ENCODE measurements around the gene GMPR2. TPM values are rescaled to one million over a fixed set of nuclear protein-coding genes. Genes with fewer than 3 reads are reported as not detected.
A peak's percentile ranks its signal among the peaks of the same experiment; 100 is the strongest.
"Not testable (repeated sequence)": the region's sequence is repeated elsewhere in the genome, so short reads cannot be mapped to it uniquely, and the experiment has no call there.

Gene GMPR2
- total and polyA plus RNA-seq, 7 experiments from 2014 or later: 38.2 to 107 (median 83.7) TPM

DNA sequence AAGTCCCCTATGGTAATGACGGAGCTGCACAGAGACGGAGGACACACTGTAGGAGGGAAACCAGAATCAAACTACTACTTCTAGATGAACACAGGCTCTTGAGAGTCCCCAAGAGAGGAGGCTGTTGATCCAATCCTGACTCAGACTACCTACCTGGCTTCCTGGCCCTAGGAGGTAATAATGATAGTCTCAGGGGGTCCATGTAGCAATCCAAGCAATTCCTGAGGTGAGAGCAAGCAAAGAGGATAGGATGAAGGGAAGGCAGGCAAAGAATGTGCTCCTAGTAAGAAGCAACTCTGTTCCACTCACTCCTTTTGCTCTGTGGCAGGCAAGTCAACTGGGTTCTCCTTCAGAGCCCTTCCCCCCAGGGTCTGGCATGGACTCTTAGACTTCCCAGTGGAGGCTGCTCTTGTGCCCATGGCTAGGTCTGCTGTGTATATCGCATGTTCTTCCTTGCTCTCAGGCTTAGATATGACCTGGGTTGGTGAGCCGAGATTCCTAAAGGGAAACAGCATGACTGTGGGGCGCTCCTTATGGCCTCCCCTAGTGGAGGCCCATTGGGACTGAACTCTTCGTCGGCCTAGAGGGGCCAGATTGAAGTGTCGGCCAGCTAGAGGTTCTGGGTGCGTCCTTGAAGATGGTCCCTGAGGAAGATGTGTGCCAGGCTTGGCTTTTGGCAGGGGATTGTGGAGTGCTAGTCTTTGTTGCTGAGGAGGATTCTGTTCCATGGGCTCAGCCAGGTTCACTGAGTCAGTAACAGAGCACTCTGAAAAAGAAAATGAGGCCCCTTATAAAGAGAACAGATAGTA, 7.6 kb downstream of the GMPR2 start:
- peaks cover 20 to 58% (median 26%) of the 10 kb centered on the region in 3 experiments for H3K36me3 ChIP-seq (ENCODE audit: control insufficient read depth in 2 of 3, insufficient read depth in 3 of 3, low read length in 3 of 3)
- ATAC-seq (no peak), DNase-seq (no peak)
- no peaks in the 10 kb centered on the region for H3K27me3 ChIP-seq (ENCODE audit: control insufficient read depth in 2 of 2, insufficient read depth in 2 of 2, low read length in 2 of 2)
- peak overlapping the region; percentile 98 for H3K27ac ChIP-seq (ENCODE audit: low read depth, low read length)
- no peak overlapping the region for H3K4me3 ChIP-seq (ENCODE audit: low read length)
- H3K27ac Mint-ChIP-seq: peak overlapping the region in 8 of 9 donors; percentile 51 to 100 (median 84)
- intact Hi-C loops (cut with micrococcal nuclease): no loop called here
- no peaks in the 10 kb centered on the region for H3K9me3 ChIP-seq (ENCODE audit: control insufficient read depth in 2 of 3, low read length in 3 of 3)
- peaks cover 52 to 85% (median 67%) of the 10 kb centered on the region in 7 donors for H3K4me1 Mint-ChIP-seq
- peaks cover 37 to 40% of the 10 kb centered on the region in 2 donors for H3K4me1 ChIP-seq (ENCODE audit: control insufficient read depth in 2 of 2, insufficient read depth in 2 of 2, low read length in 2 of 2)
- peaks cover 11 to 39% (median 32%) of the 10 kb centered on the region in 5 donors for H3K36me3 Mint-ChIP-seq
- H3K27me3 Mint-ChIP-seq: no peaks in the 10 kb centered on the region
- H3K4me3 Mint-ChIP-seq: peak overlapping the region; percentile 13 to 99 (median 87)
- ChIA-PET CTCF (interaction anchor here (7.9 kb wide), 1 partner anchor 59 kb away, joined by 140 read pairs; the partner anchor contains the start of genes DHRS1 and NOP9), POLR2A (interaction anchor here (2.5 to 7.2 kb wide), 9 partner anchors 7 to 190 kb away, joined by 15 to 125 read pairs (median 27); partner anchors contain the start of genes CBLN3, CHMP4A, CIDEB and DHRS1)
- H3K9me3 Mint-ChIP-seq: peaks cover 0 to 1% (median 0%) of the 10 kb centered on the region in 11 donors

GRCh38 chr14:24241829-24242443, 9.2 kb downstream of the GMPR2 start:
- H3K27me3 ChIP-seq (ENCODE audit: control insufficient read depth in 2 of 2, insufficient read depth in 2 of 2, low read length in 2 of 2): no peaks in the 10 kb centered on the region
- H3K9me3 ChIP-seq (ENCODE audit: control insufficient read depth in 2 of 3, low read length in 3 of 3): no peaks in the 10 kb centered on the region
- peak overlapping the region; percentile 98 for H3K27ac ChIP-seq (ENCODE audit: low read depth, low read length)
- Mint-ChIP-seq H3K27ac (peak overlapping the region; percentile 98 to 100 (median 100)), H3K4me1 (peaks cover 42 to 71% (median 62%) of the 10 kb centered on the region in 7 donors), H3K36me3 (peaks cover 3 to 29% (median 20%) of the 10 kb centered on the region in 5 donors), H3K9me3 (peaks cover 0 to 1% (median 0%) of the 10 kb centered on the region in 11 donors), H3K4me3 (peak overlapping the region; percentile 84 to 99 (median 98)), H3K27me3 (no peaks in the 10 kb centered on the region)
- DNase-seq (peak in 7 of 9 donors; percentile 94 to 98 (median 97)), ATAC-seq (peak; percentile 89)
- H3K4me3 ChIP-seq (ENCODE audit: low read length): peak overlapping the region; percentile 78
- peaks cover 16 to 43% (median 20%) of the 10 kb centered on the region in 3 experiments for H3K36me3 ChIP-seq (ENCODE audit: control insufficient read depth in 2 of 3, insufficient read depth in 3 of 3, low read length in 3 of 3)
- CTCF ChIA-PET: interaction anchor here (0.6 to 7.9 kb wide), 36 partner anchors 9 to 695 kb away, joined by 3 to 140 read pairs (median 5); partner anchors contain the start of genes CHMP4A, CIDEB, DCAF11 and DHRS1
- POLR2A ChIA-PET: interaction anchor here (0.7 to 7.2 kb wide), 45 partner anchors 8 to 1235 kb away, joined by 3 to 125 read pairs (median 6); partner anchors contain the start of genes ACIN1, C14orf119, CBLN3 and CHMP4A
- intact Hi-C loops (cut with micrococcal nuclease): loop anchor here (1.0 to 2.0 kb wide), 15 partner anchors 10 to 435 kb away; partner anchors contain the start of genes DCAF11 (in 2 of the 2), GMPR2 (in 2 of the 2), IPO4 (in 2 of the 2) and IRF9 (in 2 of the 2)
- H3K4me1 ChIP-seq (ENCODE audit: control insufficient read depth in 2 of 2, insufficient read depth in 2 of 2, low read length in 2 of 2): peaks cover 40 to 41% of the 10 kb centered on the region in 2 donors

DNA sequence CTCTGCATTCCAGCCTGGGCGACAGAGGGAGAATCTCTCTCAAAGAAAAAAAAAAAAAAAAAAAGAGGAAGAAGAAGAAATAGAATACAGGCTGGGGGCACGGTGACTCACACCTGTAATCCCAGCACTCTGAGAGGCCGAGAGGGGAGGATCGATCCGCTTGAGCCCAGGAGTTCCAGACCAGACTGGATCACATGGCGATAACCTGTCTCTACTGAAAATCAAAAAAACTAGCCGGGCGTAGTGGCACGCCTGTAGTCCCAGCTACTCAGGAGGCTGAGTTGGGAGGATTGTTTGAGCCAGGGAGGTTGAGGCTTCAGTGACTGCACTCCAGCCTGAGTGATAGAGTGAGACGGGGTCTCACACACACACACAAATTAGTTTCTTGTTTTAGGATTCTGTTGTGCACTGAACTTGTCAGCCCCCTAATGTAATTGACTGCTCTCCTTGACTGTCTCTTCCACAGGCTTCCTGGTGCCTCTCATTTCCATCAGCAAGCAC, 10.7 kb downstream of the GMPR2 start:
- peaks cover 16 to 29% (median 20%) of the 10 kb centered on the region in 3 experiments for H3K36me3 ChIP-seq (ENCODE audit: control insufficient read depth in 2 of 3, insufficient read depth in 3 of 3, low read length in 3 of 3)
- POLR2A ChIA-PET: interaction anchor here (0.6 to 7.2 kb wide), 21 partner anchors 10 to 193 kb away, joined by 3 to 125 read pairs (median 8); partner anchors contain the start of genes CBLN3, CHMP4A, DHRS1 and GMPR2
- DNase-seq (peak in 1 of 9 donors; percentile 30), ATAC-seq (no peak)
- H3K4me3 ChIP-seq (ENCODE audit: low read length): peak overlapping the region; percentile 78
- H3K27ac ChIP-seq (ENCODE audit: low read depth, low read length): peak overlapping the region; percentile 98
- Mint-ChIP-seq H3K27ac (peak overlapping the region; percentile 98 to 100 (median 100)), H3K27me3 (no peaks in the 10 kb centered on the region), H3K9me3 (peaks cover 0 to 1% (median 0%) of the 10 kb centered on the region in 11 donors), H3K4me1 (peaks cover 34 to 64% (median 58%) of the 10 kb centered on the region in 7 donors), H3K36me3 (peaks cover 3 to 19% (median 6%) of the 10 kb centered on the region in 5 donors), H3K4me3 (peak overlapping the region; percentile 84 to 99 (median 98))
- H3K9me3 ChIP-seq (ENCODE audit: control insufficient read depth in 2 of 3, low read length in 3 of 3): no peaks in the 10 kb centered on the region
- no peaks in the 10 kb centered on the region for H3K27me3 ChIP-seq (ENCODE audit: control insufficient read depth in 2 of 2, insufficient read depth in 2 of 2, low read length in 2 of 2)
- CTCF ChIA-PET: interaction anchor here (0.6 to 7.9 kb wide), 20 partner anchors 8 to 261 kb away, joined by 3 to 140 read pairs (median 6); partner anchors contain the start of genes CHMP4A, CIDEB, DHRS1 and KHNYN
- H3K4me1 ChIP-seq (ENCODE audit: control insufficient read depth in 2 of 2, insufficient read depth in 2 of 2, low read length in 2 of 2): peaks cover 40 to 41% of the 10 kb centered on the region in 2 donors
- intact Hi-C loops (cut with micrococcal nuclease): loop anchor here (1.0 to 2.0 kb wide), 3 partner anchors 54 to 433 kb away; no protein-coding TSS in a partner anchor

DNA sequence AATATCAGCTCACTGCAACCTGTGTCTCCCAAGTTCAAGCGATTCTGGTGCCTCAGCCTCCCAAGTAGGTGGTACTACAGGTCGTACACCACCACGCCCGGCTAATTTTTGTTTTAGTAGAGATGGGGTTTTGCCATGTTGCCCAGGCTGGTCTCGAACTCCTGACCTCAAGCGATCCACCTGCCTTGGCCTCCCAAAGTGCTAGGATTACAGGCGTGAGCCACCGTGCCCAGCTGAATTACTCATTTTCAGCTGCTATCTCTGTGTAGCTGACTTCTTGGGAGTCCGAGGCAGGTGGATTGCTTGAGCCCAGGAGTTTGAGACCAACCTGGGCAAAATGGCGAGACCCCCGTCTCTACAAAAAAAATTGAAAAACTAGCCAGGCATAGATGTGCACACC, 12.6 kb downstream of the GMPR2 start:
- H3K27me3 ChIP-seq (ENCODE audit: control insufficient read depth in 2 of 2, insufficient read depth in 2 of 2, low read length in 2 of 2); H3K27me3 Mint-ChIP-seq; H3K27ac ChIP-seq (ENCODE audit: low read depth, low read length); H3K4me3 ChIP-seq (ENCODE audit: low read length); H3K9me3 Mint-ChIP-seq; intact Hi-C loops (cut with micrococcal nuclease); ATAC-seq; H3K9me3 ChIP-seq (ENCODE audit: control insufficient read depth in 2 of 3, low read length in 3 of 3); DNase-seq: not testable (repeated sequence)
- Histone ChIP-seq H3K4me1 (ENCODE audit: control insufficient read depth in 2 of 2, insufficient read depth in 2 of 2, low read length in 2 of 2) (peaks cover 23 to 31% of the 10 kb centered on the region in 2 donors), H3K36me3 (ENCODE audit: control insufficient read depth in 2 of 3, insufficient read depth in 3 of 3, low read length in 3 of 3) (peaks cover 6 to 22% (median 8%) of the 10 kb centered on the region in 3 experiments)
- Mint-ChIP-seq H3K36me3 (peaks cover 0 to 13% (median 4%) of the 10 kb centered on the region in 5 donors), H3K4me1 (peaks cover 19 to 54% (median 38%) of the 10 kb centered on the region in 7 donors), H3K27ac (peak overlapping the region in 4 of 9 donors; percentile 57 to 89 (median 84)), H3K4me3 (peak overlapping the region in 2 of 10 donors; percentile 24 to 37)
- ChIA-PET CTCF (interaction anchor here (0.7 to 7.9 kb wide), 6 partner anchors 26 to 889 kb away, joined by 3 to 140 read pairs (median 4); partner anchors contain the start of genes CIDEB, DHRS1, LTB4R and LTB4R2), POLR2A (interaction anchor here (0.6 to 1.8 kb wide), 6 partner anchors 17 to 88 kb away, joined by 3 to 6 read pairs (median 4); partner anchors contain the start of genes DHRS1, LTB4R2, NOP9 and RABGGTA)

GRCh38 chr14:24246765-24247212, 14.1 kb downstream of the GMPR2 start:
- Histone ChIP-seq H3K27me3 (ENCODE audit: control insufficient read depth in 2 of 2, insufficient read depth in 2 of 2, low read length in 2 of 2) (no peaks in the 10 kb centered on the region), H3K36me3 (ENCODE audit: control insufficient read depth in 2 of 3, insufficient read depth in 3 of 3, low read length in 3 of 3) (peaks cover 0 to 14% (median under 1%) of the 10 kb centered on the region in 3 experiments), H3K27ac (ENCODE audit: low read depth, low read length) (peak overlapping the region; percentile 16), H3K4me1 (ENCODE audit: control insufficient read depth in 2 of 2, insufficient read depth in 2 of 2, low read length in 2 of 2) (peaks cover 9 to 17% of the 10 kb centered on the region in 2 donors), H3K4me3 (ENCODE audit: low read length) (peak overlapping the region; percentile 13), H3K9me3 (ENCODE audit: control insufficient read depth in 2 of 3, low read length in 3 of 3) (no peaks in the 10 kb centered on the region)
- Mint-ChIP-seq H3K27me3 (no peaks in the 10 kb centered on the region), H3K4me3 (peak overlapping the region in 6 of 10 donors; percentile 11 to 81 (median 52)), H3K27ac (peak overlapping the region; percentile 6 to 95 (median 71)), H3K9me3 (peaks cover 0 to 1% (median 0%) of the 10 kb centered on the region in 11 donors), H3K36me3 (peaks cover 0 to 8% (median 5%) of the 10 kb centered on the region in 5 donors), H3K4me1 (peaks cover 16 to 58% (median 25%) of the 10 kb centered on the region in 7 donors)
- CTCF ChIA-PET: interaction anchor here (0.7 to 7.9 kb wide), 3 partner anchors 43 to 87 kb away, joined by 3 to 140 read pairs (median 4); partner anchors contain the start of genes DHRS1 and NOP9
- intact Hi-C loops (cut with micrococcal nuclease): loop anchor here in 1 of 2 donors (1.0 kb wide), 1 partner anchor 25 kb away; the partner anchor contains the start of gene RABGGTA
- POLR2A ChIA-PET: interaction anchor here (0.8 to 2.9 kb wide), 4 partner anchors 10 to 25 kb away, joined by 5 to 18 read pairs (median 6); partner anchors contain the start of gene RABGGTA
- ATAC-seq (no peak), DNase-seq (no peak)
